ENCODE measurements around the gene ATP7A. TPM values are rescaled to one million over a fixed set of nuclear protein-coding genes. Genes with fewer than 3 reads are reported as not detected.
A peak's percentile ranks its signal among the peaks of the same experiment; 100 is the strongest.
"Not testable (repeated sequence)": the region's sequence is repeated elsewhere in the genome, so short reads cannot be mapped to it uniquely, and the experiment has no call there.

Gene ATP7A
- total RNA-seq, 4 donors from 2014 or later: 4.0 to 6.3 (median 5.1) TPM

DNA sequence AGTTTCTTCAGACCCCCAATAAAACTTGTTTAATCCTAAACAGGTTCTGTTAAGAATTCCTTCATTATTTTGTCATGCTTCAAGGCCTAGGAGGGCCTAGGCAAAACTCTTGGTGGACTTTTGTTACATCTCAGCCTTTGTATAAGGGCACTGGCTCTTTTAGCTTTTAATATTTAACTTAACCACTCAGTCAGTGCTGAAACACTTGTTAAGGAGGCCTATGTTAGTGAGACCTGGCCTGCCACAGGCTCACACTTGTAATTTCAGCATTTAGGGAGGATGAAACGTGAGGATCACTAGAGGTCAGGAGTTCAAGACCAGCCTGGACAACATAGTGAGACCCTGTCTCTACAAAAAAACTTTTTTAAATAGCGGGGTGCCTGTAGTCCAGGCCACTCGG, 160.8 kb downstream of the ATP7A start:
- intact Hi-C loops (cut with DNase I; ENCODE audit: low total_unique reads): no loop called here
- Histone ChIP-seq H3K27ac (no peak overlapping the region), H3K9me3 (no peaks in the 10 kb centered on the region), H3K36me3 (no peaks in the 10 kb centered on the region), H3K27me3 (no peaks in the 10 kb centered on the region), H3K4me1 (no peaks in the 10 kb centered on the region), H3K4me3 (no peak overlapping the region)
- in situ Hi-C loops (cut with MboI; ENCODE audit: low sequenced_read_pairs in 4 of 4): no loop called here
- ATAC-seq (no peak), DNase-seq (no peak)
- no peak for TF ChIP-seq POLR2A (IDR thresholded peaks at IDR 0.05)

DNA sequence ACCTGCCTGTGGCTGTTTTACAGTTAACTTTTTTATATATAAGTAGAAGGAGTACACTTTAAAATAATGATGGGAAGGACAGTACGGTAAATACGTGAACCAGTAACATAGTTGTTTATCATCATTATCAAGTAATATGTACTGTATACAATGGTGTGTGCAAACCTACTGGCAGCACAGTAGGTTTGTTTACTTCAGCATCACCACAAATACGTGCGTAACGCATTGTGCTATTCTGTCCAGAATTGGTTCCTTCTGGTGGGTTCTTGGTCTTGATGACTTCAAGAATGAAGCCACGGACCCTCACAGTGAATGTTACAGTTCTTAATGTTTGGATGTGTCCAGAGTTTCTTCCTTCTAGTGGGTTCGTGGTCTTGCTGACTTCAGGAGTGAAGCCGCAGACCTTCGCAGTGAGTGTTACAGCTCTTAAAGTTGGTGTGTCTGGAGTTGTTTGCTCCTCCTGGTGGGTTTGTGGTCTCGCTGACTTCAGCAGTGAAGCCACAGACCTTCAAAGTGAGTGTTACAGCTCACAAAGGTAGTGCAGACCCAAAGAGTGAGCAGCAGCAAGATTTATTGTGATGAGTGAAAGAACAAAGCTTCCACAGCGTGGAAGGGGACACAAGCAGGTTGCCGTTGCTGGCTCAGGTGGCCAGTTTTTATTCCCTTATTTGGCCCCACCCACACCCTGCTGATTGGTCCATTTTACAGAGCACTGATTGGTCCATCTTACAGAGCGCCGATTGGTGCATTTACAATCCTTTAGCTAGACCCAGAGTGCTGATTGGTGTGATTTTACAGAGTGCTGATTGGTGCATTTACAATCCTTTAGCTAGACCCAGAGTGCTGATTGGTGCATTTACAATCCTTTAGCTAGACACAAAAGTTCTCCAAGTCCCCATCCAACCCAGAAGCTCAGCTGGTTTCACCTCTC, 162.9 kb downstream of the ATP7A start:
- H3K4me3 ChIP-seq; H3K9me3 ChIP-seq; DNase-seq; H3K4me1 ChIP-seq; H3K27ac ChIP-seq; H3K27me3 ChIP-seq; in situ Hi-C loops (cut with MboI; ENCODE audit: low sequenced_read_pairs in 4 of 4); ATAC-seq; H3K36me3 ChIP-seq; intact Hi-C loops (cut with DNase I; ENCODE audit: low total_unique reads): not testable (repeated sequence)

DNA sequence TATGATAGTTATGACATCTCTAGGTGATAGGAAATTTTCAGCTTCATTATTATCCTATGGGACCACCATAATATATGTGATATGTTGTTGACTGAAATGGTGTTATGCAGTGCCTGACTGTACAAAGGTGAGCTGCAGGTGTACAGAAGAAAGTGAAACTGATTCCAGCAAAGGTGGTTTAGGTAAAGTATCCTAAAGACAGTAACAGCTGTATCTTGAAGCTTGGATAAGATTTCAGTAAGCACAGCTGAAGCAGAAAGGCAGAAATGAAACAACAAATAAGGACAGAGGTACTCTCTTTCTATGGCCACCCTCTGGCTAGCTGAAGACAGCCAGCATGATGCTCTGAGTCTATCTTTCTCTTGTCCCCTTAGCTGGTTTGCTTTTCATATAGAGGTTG, 163.6 kb downstream of the ATP7A start:
- in situ Hi-C loops (cut with MboI; ENCODE audit: low sequenced_read_pairs in 4 of 4): no loop called here

DNA sequence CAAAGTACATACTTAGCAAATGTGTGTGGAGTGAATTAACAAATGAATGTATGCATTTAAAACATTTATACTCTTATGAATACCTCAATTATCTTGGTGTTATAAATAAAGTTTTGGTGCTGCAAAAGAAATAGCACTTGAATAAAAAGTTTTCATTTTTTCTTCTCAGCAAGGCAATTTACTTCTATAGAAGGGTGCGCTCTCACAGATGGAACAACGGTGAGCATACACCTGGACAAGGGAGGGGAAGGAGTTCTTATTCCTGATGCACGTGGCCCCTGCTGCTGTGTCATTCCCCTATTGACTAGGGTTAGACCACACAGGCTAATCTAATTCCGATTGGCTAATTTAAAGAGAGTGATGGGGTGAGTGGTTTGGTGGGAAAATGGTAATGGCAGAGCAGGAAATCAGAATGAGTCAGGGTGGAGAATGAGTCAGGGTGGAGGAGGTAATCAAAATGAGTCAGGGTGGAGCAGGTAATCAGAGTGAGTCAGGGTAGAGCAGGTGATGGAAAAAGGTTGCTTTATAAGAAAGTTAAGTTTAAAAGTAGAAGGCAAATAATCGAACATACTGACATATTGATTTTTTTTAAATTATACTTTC, 165.4 kb downstream of the ATP7A start:
- H3K4me3 ChIP-seq: no peak overlapping the region
- TF ChIP-seq POLR2A (IDR thresholded peaks at IDR 0.05): no peak
- TF ChIP-seq, protein P1, sequence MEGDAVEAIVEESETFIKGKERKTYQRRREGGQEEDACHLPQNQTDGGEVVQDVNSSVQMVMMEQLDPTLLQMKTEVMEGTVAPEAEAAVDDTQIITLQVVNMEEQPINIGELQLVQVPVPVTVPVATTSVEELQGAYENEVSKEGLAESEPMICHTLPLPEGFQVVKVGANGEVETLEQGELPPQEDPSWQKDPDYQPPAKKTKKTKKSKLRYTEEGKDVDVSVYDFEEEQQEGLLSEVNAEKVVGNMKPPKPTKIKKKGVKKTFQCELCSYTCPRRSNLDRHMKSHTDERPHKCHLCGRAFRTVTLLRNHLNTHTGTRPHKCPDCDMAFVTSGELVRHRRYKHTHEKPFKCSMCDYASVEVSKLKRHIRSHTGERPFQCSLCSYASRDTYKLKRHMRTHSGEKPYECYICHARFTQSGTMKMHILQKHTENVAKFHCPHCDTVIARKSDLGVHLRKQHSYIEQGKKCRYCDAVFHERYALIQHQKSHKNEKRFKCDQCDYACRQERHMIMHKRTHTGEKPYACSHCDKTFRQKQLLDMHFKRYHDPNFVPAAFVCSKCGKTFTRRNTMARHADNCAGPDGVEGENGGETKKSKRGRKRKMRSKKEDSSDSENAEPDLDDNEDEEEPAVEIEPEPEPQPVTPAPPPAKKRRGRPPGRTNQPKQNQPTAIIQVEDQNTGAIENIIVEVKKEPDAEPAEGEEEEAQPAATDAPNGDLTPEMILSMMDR (IDR thresholded peaks at IDR 0.05 in 4 of 5, conservative IDR thresholded peaks at IDR 0.05 in 1 of 5): no peak
- ATAC-seq: no peak
- in situ Hi-C loops (cut with MboI; ENCODE audit: low sequenced_read_pairs in 4 of 4): no loop called here
- intact Hi-C loops (cut with DNase I; ENCODE audit: low total_unique reads): no loop called here
- no peaks in the 10 kb centered on the region for H3K9me3 ChIP-seq
- H3K27me3 ChIP-seq: no peaks in the 10 kb centered on the region
- no peak for DNase-seq
- H3K36me3 ChIP-seq: no peaks in the 10 kb centered on the region
- no peaks in the 10 kb centered on the region for H3K4me1 ChIP-seq
- H3K27ac ChIP-seq: no peak overlapping the region

More for the DNA sequence above, 163.6 kb downstream of the ATP7A start:
- Histone ChIP-seq H3K4me1 (no peaks in the 10 kb centered on the region), H3K36me3 (no peaks in the 10 kb centered on the region), H3K27ac (no peak overlapping the region), H3K27me3 (no peaks in the 10 kb centered on the region), H3K4me3 (no peak overlapping the region), H3K9me3 (no peaks in the 10 kb centered on the region)
- no peak for DNase-seq
- intact Hi-C loops (cut with DNase I; ENCODE audit: low total_unique reads): no loop called here
- no peak for ATAC-seq
- TF ChIP-seq, protein P1 (IDR thresholded peaks at IDR 0.05 in 4 of 5, conservative IDR thresholded peaks at IDR 0.05 in 1 of 5): no peak
- no peak for TF ChIP-seq POLR2A (IDR thresholded peaks at IDR 0.05)

DNA sequence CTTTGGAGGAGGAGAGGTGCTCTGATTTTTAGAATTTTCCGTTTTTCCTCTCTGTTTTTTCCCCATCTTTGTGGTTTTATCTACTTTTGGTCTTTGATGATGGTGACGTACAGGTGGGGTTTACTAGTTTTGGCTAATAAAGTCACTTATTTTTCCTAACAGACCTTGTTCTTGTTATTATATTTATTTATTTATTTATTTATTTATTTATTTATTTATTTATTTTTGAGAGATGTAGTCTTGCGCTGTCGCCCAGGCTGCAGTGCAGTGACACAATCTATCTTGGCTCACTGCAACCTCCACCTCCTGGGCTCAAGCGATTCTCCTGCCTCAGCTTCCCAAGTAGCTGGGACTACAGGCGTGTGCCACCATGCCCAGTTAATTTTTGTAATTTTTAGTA, 170.9 kb downstream of the ATP7A start:
- in situ Hi-C loops (cut with MboI; ENCODE audit: low sequenced_read_pairs in 4 of 4); H3K9me3 ChIP-seq; H3K27me3 ChIP-seq; ATAC-seq; intact Hi-C loops (cut with DNase I; ENCODE audit: low total_unique reads); H3K36me3 ChIP-seq; DNase-seq; H3K27ac ChIP-seq; H3K4me3 ChIP-seq; H3K4me1 ChIP-seq: not testable (repeated sequence)

DNA sequence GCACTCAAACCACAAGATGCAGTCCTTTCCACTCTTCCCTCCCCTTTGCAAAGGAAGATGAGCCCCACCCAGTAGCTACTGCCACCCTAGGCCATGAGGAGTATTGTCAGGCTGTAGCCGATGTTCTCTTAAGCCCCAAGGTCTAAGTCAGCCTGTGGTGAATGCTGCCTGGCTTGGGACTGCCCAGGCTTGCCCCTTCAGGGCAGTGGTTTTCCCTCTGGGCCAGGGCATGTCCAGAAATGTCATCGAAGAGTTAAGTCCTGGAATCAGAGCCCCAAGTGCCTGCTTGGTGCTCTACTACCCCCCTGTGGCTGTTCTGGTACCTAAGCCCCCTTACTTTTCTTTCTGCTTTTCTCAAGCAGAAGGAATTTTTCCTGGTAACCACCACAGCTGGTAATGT, 181.8 kb downstream of the ATP7A start:
- ATAC-seq (peak in 1 of 2 donors; percentile 46), DNase-seq (no peak)
- intact Hi-C loops (cut with DNase I; ENCODE audit: low total_unique reads): no loop called here
- Histone ChIP-seq H3K9me3 (no peaks in the 10 kb centered on the region), H3K36me3 (no peaks in the 10 kb centered on the region), H3K4me1 (no peaks in the 10 kb centered on the region), H3K4me3 (no peak overlapping the region), H3K27ac (no peak overlapping the region), H3K27me3 (peaks cover 0 to 4% (median 0%) of the 10 kb centered on the region in 3 donors)
- TF ChIP-seq, protein P1 (IDR thresholded peaks at IDR 0.05 in 4 of 5, conservative IDR thresholded peaks at IDR 0.05 in 1 of 5): peak in 4 of 5 experiments; percentile 16 to 41 (median 18)
- no peak for TF ChIP-seq POLR2A (IDR thresholded peaks at IDR 0.05)
- in situ Hi-C loops (cut with MboI; ENCODE audit: low sequenced_read_pairs in 4 of 4): no loop called here
